Fibroblast of lung (primary cell): Measurements from ENCODE around the gene TTC32. TPM values are rescaled to one million over a fixed set of nuclear protein-coding genes. Genes with fewer than 3 reads are reported as not detected.

Source experiments
- DNase-seq, 2 donors: peaks; one replicate each; pipeline versions ENCODE4 v3.0.0 to v3.0.0-alpha.2; 2010; ENCODE audit warnings: low read depth in 2 of 2
- H2AFZ ChIP-seq: 2 replicates; pipeline ENCODE4 v1.5.1; 2012; ENCODE audit warnings: low read length, control low read depth, inconsistent platforms
- H3K27ac ChIP-seq: 2 replicates; pipeline ENCODE4 v1.5.1; 2011; ENCODE audit warnings: low read length, control low read depth; ENCODE audit not compliant: insufficient read depth
- H3K27me3 ChIP-seq: 2 replicates; pipeline ENCODE4 v1.5.1; 2011; ENCODE audit warnings: mild to moderate bottlenecking, low read length; ENCODE audit not compliant: control insufficient read depth, insufficient read depth
- H3K36me3 ChIP-seq: 2 replicates; pipeline ENCODE4 v1.5.1; 2011; ENCODE audit warnings: low read length; ENCODE audit not compliant: control insufficient read depth, insufficient read depth
- H3K4me1 ChIP-seq: 2 replicates; pipeline ENCODE4 v1.5.1; 2011; ENCODE audit warnings: low read length; ENCODE audit not compliant: control insufficient read depth, insufficient read depth; ENCODE audit errors: extremely low read depth
- H3K4me2 ChIP-seq: 2 replicates; pipeline ENCODE4 v1.5.1; 2011; ENCODE audit warnings: low read length, control low read depth; ENCODE audit not compliant: insufficient read depth; ENCODE audit errors: extremely low read depth
- H3K4me3 ChIP-seq, 4 experiments: fragments of 200-600 bp in 1 of 4; sonication (generic) in 1 of 4; replicated peaks in 1 of 4; 2 replicates each; pipeline ENCODE4 v1.5.1; 2011 to 2016; ENCODE audit warnings: low read length in 4 of 4, low read depth in 3 of 4, mild to moderate bottlenecking in 3 of 4, control low read depth in 2 of 4, inconsistent platforms in 1 of 4, mixed read lengths in 1 of 4; ENCODE audit not compliant: insufficient read depth in 1 of 4; ENCODE audit errors: control extremely low read depth in 1 of 4
- H3K79me2 ChIP-seq: 2 replicates; pipeline ENCODE4 v1.5.1; 2012; ENCODE audit warnings: mild to moderate bottlenecking, low read length, inconsistent platforms; ENCODE audit not compliant: control insufficient read depth, insufficient read depth
- H3K9ac ChIP-seq: 2 replicates; pipeline ENCODE4 v1.5.1; 2011; ENCODE audit warnings: mild to moderate bottlenecking, low read length, control low read depth; ENCODE audit not compliant: insufficient read depth
- H3K9me3 ChIP-seq: 2 replicates; pipeline ENCODE4 v1.5.1; 2012; ENCODE audit warnings: low read depth, low read length; ENCODE audit not compliant: control insufficient read depth, insufficient read depth
- H4K20me1 ChIP-seq: 2 replicates; pipeline ENCODE4 v1.5.1; 2011; ENCODE audit warnings: low read length; ENCODE audit not compliant: control insufficient read depth, insufficient read depth; ENCODE audit errors: extremely low read depth
- EZH2 ChIP-seq: IDR thresholded peaks from 2 replicates; pipeline ENCODE4 v1.5.1; 2012; ENCODE audit warnings: low read length, control low read depth, mild to moderate bottlenecking; ENCODE audit errors: missing control alignments
- polyA minus RNA-seq: library from RNA; depleted of rRNA, polyadenylated mRNA; stranded (reverse); fragments of >200 nt; gene quantifications from 2 replicates; pipeline ENCODE4 v1.2.3, GENCODE V29; 2011; ENCODE audit warnings: low replicate concordance
- polyA plus RNA-seq, 2 donors: library from polyadenylated mRNA; depleted of rRNA in 1 of 2; stranded (reverse) in 1 of 2; unstranded in 1 of 2; fragments of >200 nt; gene quantifications; 2 replicates each; pipeline ENCODE4 v1.2.1, GENCODE V29; 2011 to 2012; ENCODE audit warnings: missing spikeins in 1 of 2
- total RNA-seq: library from RNA; depleted of rRNA; stranded (reverse); fragments of >200 nt; gene quantifications from 2 replicates; pipeline ENCODE4 v1.2.1, GENCODE V29; 2014
- TF ChIP-seq, protein P1 (sequence below), 2 donors: IDR thresholded peaks in 1 of 2; conservative IDR thresholded peaks in 1 of 2; 1 replicate in 1 of 2; 2 replicates in 1 of 2; pipeline ENCODE4 v1.5.1; 2011 to 2012; ENCODE audit warnings: low read length in 2 of 2, control low read depth in 1 of 2, inconsistent platforms in 1 of 2, low read depth in 1 of 2, mild to moderate bottlenecking in 1 of 2

TTC32 gene
- total RNA-seq: 5.6 and 5.8 TPM in 2 replicates
- polyA plus RNA-seq: 4.7 and 6.0 TPM in 2 replicates
- polyA plus RNA-seq (2012): 4.2 and 6.1 TPM in 2 replicates
- polyA minus RNA-seq: not detected in 2 replicates

DNA sequence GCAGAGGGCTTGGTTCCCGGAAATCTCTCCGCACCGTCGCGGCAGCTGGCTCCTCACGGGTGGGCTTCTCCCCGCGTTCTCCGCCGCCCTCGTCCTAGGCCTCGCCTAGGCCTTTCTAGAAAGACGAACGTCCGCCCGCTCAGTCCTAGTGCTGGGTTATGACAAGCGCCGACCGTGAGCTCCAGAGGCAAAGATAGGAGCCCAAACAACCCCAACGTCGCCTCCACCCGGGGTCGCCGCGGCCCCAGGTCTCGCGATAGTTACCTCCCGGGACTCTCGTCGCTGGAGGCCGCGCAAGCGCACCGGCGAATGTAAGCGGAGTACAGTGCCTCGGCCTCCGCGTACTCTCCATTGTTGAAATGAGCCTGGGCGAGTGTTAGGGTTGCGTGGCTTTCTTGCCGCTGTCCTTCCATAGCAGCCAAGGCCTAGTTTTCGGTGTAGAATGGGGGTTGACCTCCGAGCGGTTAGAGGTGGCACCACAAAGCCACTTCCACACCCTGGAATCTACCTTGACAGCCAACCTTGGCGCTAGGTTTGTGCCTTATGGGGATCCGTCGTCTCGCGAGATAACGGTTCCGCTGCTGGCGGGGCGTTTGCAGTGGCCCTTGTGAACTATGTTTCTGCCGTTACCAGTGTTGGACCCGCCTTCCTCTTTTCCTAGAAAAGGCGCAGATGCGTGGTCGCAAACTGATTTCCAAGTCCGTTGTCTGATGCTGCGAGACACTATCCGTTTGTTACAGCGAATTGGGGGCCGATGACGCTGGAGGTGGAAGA is at the start of gene TTC32:
TTC32 (minus strand) TSS at position 542 of the 774 bp plus-strand sequence; CDS start at position 413, 129 bp downstream.
- H4K20me1 ChIP-seq: no peaks in the 10 kb centered on the region
- peak; percentile 95 to 97 for DNase-seq
- TF ChIP-seq EZH2: no peak
- TF ChIP-seq, protein P1, sequence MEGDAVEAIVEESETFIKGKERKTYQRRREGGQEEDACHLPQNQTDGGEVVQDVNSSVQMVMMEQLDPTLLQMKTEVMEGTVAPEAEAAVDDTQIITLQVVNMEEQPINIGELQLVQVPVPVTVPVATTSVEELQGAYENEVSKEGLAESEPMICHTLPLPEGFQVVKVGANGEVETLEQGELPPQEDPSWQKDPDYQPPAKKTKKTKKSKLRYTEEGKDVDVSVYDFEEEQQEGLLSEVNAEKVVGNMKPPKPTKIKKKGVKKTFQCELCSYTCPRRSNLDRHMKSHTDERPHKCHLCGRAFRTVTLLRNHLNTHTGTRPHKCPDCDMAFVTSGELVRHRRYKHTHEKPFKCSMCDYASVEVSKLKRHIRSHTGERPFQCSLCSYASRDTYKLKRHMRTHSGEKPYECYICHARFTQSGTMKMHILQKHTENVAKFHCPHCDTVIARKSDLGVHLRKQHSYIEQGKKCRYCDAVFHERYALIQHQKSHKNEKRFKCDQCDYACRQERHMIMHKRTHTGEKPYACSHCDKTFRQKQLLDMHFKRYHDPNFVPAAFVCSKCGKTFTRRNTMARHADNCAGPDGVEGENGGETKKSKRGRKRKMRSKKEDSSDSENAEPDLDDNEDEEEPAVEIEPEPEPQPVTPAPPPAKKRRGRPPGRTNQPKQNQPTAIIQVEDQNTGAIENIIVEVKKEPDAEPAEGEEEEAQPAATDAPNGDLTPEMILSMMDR (conservative IDR thresholded peaks at IDR 0.05 in 1 of 2, IDR thresholded peaks at IDR 0.05 in 1 of 2; ENCODE audit: low read depth in 1 of 2, low read length in 2 of 2): no peak
- peak within 1 kb of the TSS; percentile 66 to 92 (median 74) for H3K4me3 ChIP-seq
- H3K27me3 ChIP-seq: no peaks in the 10 kb centered on the region
- peak within 1 kb of the TSS; percentile 58 for H2AFZ ChIP-seq
- H3K79me2 ChIP-seq: peaks cover 33% of the 10 kb centered on the region
- H3K4me1 ChIP-seq: peaks cover 7% of the 10 kb centered on the region
- no peaks in the 10 kb centered on the region for H3K9me3 ChIP-seq
- peak within 1 kb of the TSS; percentile 83 for H3K27ac ChIP-seq
- peak within 1 kb of the TSS; percentile 92 for H3K9ac ChIP-seq
- no peaks in the 10 kb centered on the region for H3K36me3 ChIP-seq
- peak within 1 kb of the TSS; percentile 97 for H3K4me2 ChIP-seq

GRCh38 chr2:19949071-19949470 is 47.3 kb upstream of the TTC32 start:
- Histone ChIP-seq H3K4me1 (no peaks in the 10 kb centered on the region), H3K9ac (no peak overlapping the region), H3K4me3 (no peak overlapping the region), H2AFZ (no peak overlapping the region), H4K20me1 (no peaks in the 10 kb centered on the region), H3K36me3 (no peaks in the 10 kb centered on the region), H3K27me3 (no peaks in the 10 kb centered on the region), H3K9me3 (no peaks in the 10 kb centered on the region), H3K79me2 (no peaks in the 10 kb centered on the region), H3K27ac (no peak overlapping the region), H3K4me2 (peak overlapping the region; percentile 13)
- DNase-seq: peak; percentile 59 to 74
- TF ChIP-seq EZH2: no peak
- TF ChIP-seq, protein P1 (conservative IDR thresholded peaks at IDR 0.05 in 1 of 2, IDR thresholded peaks at IDR 0.05 in 1 of 2; ENCODE audit: low read depth in 1 of 2, low read length in 2 of 2): no peak

DNA sequence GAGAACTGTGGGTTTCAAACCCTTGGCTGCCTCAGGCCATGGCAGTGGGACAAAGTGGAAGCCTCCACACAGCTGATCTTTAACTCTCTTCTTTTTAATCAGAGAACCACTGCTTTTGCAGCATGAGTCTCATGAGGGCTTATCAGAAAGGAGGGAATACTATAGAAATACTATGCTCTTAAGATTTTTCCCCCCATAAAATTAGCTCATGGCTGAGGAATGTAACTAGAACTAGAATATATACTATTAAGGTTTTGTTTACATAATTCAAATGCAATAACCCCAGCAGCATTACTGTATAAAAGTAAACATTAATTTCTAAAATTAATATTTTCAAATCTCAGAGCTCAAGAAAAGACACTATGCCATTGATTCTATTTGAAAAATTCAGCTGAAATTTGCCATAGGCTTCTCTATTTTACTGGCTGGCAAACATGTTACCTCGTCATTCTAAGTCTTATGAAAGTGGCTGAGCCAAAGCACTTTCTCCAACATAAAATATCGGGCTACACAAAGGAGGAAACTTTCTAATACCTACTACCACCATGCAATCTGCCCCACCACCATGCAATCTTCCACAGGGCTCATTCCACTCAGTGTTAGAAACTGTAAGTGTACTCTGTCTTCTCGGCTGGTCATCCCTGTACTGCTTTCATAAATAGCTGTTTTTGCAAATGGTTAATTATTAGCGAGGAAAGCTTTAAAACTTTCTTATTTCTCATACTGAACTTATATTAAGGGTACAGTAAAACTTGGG is 45.6 kb upstream of the TTC32 start:
- H3K9ac ChIP-seq: no peak overlapping the region
- H3K9me3 ChIP-seq: no peaks in the 10 kb centered on the region
- no peak overlapping the region for H3K4me3 ChIP-seq
- H3K79me2 ChIP-seq: no peaks in the 10 kb centered on the region
- H4K20me1 ChIP-seq: no peaks in the 10 kb centered on the region
- H3K27me3 ChIP-seq: no peaks in the 10 kb centered on the region
- H3K27ac ChIP-seq: no peak overlapping the region
- peak overlapping the region; percentile 9 for H3K4me2 ChIP-seq
- H3K4me1 ChIP-seq: no peaks in the 10 kb centered on the region
- no peaks in the 10 kb centered on the region for H3K36me3 ChIP-seq
- no peak overlapping the region for H2AFZ ChIP-seq
- DNase-seq: peak in 1 of 2 donors; percentile 51
- TF ChIP-seq, protein P1 (conservative IDR thresholded peaks at IDR 0.05 in 1 of 2, IDR thresholded peaks at IDR 0.05 in 1 of 2; ENCODE audit: low read depth in 1 of 2, low read length in 2 of 2): no peak
- TF ChIP-seq EZH2: no peak
